GM23248 (cell line): ENCODE measurements around the gene ANKS6. TPM values are rescaled to one million over a fixed set of nuclear protein-coding genes. Genes with fewer than 3 reads are reported as not detected.

Source experiments
- DNase-seq: peaks from one replicate; pipeline ENCODE4 v3.0.0-alpha.2; 2015
- H2AFZ ChIP-seq: fragments of 200-600 bp; sonication (generic); 2 replicates; pipeline ENCODE4 v1.6.1; 2016; ENCODE audit warnings: antibody characterized with exemption
- H3F3A ChIP-seq: fragments of 200-600 bp; sonication (generic); 2 replicates; pipeline ENCODE4 v1.6.1; 2016; ENCODE audit warnings: mild to moderate bottlenecking, antibody characterized with exemption, mixed run types; ENCODE audit not compliant: insufficient read depth
- H3K27ac ChIP-seq: fragments of 200-600 bp; sonication (generic); 2 replicates; pipeline ENCODE4 v1.5.1; 2016; ENCODE audit warnings: mild to moderate bottlenecking
- H3K27me3 ChIP-seq: fragments of 200-600 bp; sonication (generic); replicated peaks from 2 replicates; pipeline ENCODE4 v1.6.1; 2016; ENCODE audit warnings: mild to moderate bottlenecking; ENCODE audit not compliant: insufficient read depth
- H3K36me3 ChIP-seq: fragments of 200-600 bp; sonication (generic); 2 replicates; pipeline ENCODE4 v1.6.1; 2016; ENCODE audit warnings: low read depth, mild to moderate bottlenecking
- H3K4me1 ChIP-seq: fragments of 200-600 bp; sonication (generic); 2 replicates; pipeline ENCODE4 v1.6.1; 2016; ENCODE audit warnings: mild to moderate bottlenecking; ENCODE audit not compliant: insufficient read depth
- H3K4me2 ChIP-seq: fragments of 200-600 bp; sonication (generic); one replicate; pipeline ENCODE4 v1.6.1; 2016; ENCODE audit warnings: mild to moderate bottlenecking; ENCODE audit not compliant: unreplicated experiment
- H3K4me3 ChIP-seq: fragments of 200-600 bp; sonication (generic); 2 replicates; pipeline ENCODE4 v1.5.1; 2016; ENCODE audit warnings: mild to moderate bottlenecking
- H3K79me2 ChIP-seq: fragments of 200-600 bp; sonication (generic); 2 replicates; pipeline ENCODE4 v1.6.1; 2016; ENCODE audit warnings: mild to moderate bottlenecking; ENCODE audit not compliant: insufficient read depth
- H3K9ac ChIP-seq: fragments of 200-600 bp; sonication (generic); 2 replicates; pipeline ENCODE4 v1.6.1; 2016; ENCODE audit warnings: mild to moderate bottlenecking
- H3K9me2 ChIP-seq: fragments of 200-600 bp; sonication (generic); 2 replicates; pipeline ENCODE4 v1.6.1; 2016; ENCODE audit warnings: mixed run types, mild to moderate bottlenecking, moderate library complexity; ENCODE audit not compliant: insufficient read depth
- H3K9me3 ChIP-seq: fragments of 200-600 bp; sonication (generic); one replicate; pipeline ENCODE4 v1.6.1; 2017; ENCODE audit warnings: low read depth
- H4K20me1 ChIP-seq: fragments of 200-600 bp; sonication (generic); 2 replicates; pipeline ENCODE4 v1.6.0; 2016; ENCODE audit not compliant: insufficient read depth
- EZH2 ChIP-seq: fragments of 200-600 bp; sonication (generic); IDR thresholded peaks from 2 replicates; pipeline ENCODE4 v1.6.1; 2018; ENCODE audit warnings: antibody characterized with exemption, mild to moderate bottlenecking; ENCODE audit not compliant: insufficient read depth, poor library complexity, severe bottlenecking
- EZH2phosphoT487 ChIP-seq: fragments of 200-600 bp; sonication (generic); IDR thresholded peaks from 2 replicates; pipeline ENCODE4 v1.6.1; 2018; ENCODE audit warnings: antibody characterized with exemption, moderate library complexity, mild to moderate bottlenecking, low read depth; ENCODE audit not compliant: insufficient read depth
- WGBS, 2 experiments: methylation state at CpG; one replicate each; pipeline ENCODE4 v1.1.6; 2015 to 2017; ENCODE audit warnings: low lambda C conversion rate in 2 of 2, low coverage in 1 of 2; ENCODE audit errors: missing lambda C conversion rate in 2 of 2; 5-methylcytosine and 5-hydroxymethylcytosine counted together
- in situ Hi-C: fragments of 300-500 bp; cut with MboI; formaldehyde crosslinking; loops from 2 replicates; pipeline ENCODE4 v1.15.0; 2020
- polyA plus RNA-seq: library from polyadenylated mRNA; unstranded; fragments of >200 nt; fragmentation: Nextera tagmentation; extraction: Ambion mirVana; gene quantifications from 2 replicates; pipeline ENCODE4 v1.2.1, GENCODE V29; 2016
- total RNA-seq: library from RNA; depleted of rRNA; stranded (reverse); fragments of >200 nt; shearing (Covaris generic); gene quantifications from 2 replicates; pipeline ENCODE4 v1.2.3, GENCODE V29; 2014

The ANKS6 gene
- total and polyA plus RNA-seq, 2 experiments from 2014 or later: 7.1 to 26.4 TPM

GRCh38 chr9:98808411-98808815, 12.1 kb upstream of the ANKS6 start:
- Histone ChIP-seq H3K9me3 (no peaks in the 10 kb centered on the region), H3K9ac (peak overlapping the region; percentile 54), H3F3A (peaks cover 38% of the 10 kb centered on the region), H3K36me3 (no peaks in the 10 kb centered on the region), H3K4me2 (peak overlapping the region; percentile 92), H3K27ac (no peak overlapping the region), H4K20me1 (no peaks in the 10 kb centered on the region), H3K79me2 (no peaks in the 10 kb centered on the region), H3K9me2 (no peaks in the 10 kb centered on the region), H2AFZ (peak overlapping the region; percentile 78), H3K4me3 (peak overlapping the region; percentile 78), H3K4me1 (peaks cover 25% of the 10 kb centered on the region), H3K27me3 (no peaks in the 10 kb centered on the region)
- in situ Hi-C loops: no loop called here
- TF ChIP-seq EZH2phosphoT487 (no peak), EZH2 (no peak)
- WGBS, 2 experiments: 29 to 41% methylated on average over 15 to 17 of the region's 17 CpGs
- peak; percentile 13 for DNase-seq

GRCh38 chr9:98807814-98808195, 11.4 kb upstream of the ANKS6 start:
- Histone ChIP-seq H3F3A (peaks cover 38% of the 10 kb centered on the region), H2AFZ (peak overlapping the region; percentile 78), H3K27ac (no peak overlapping the region), H3K9ac (peak overlapping the region; percentile 54), H4K20me1 (no peaks in the 10 kb centered on the region), H3K36me3 (no peaks in the 10 kb centered on the region), H3K27me3 (no peaks in the 10 kb centered on the region), H3K4me3 (peak overlapping the region; percentile 78), H3K9me3 (no peaks in the 10 kb centered on the region), H3K4me1 (peaks cover 25% of the 10 kb centered on the region), H3K9me2 (no peaks in the 10 kb centered on the region), H3K79me2 (no peaks in the 10 kb centered on the region), H3K4me2 (peak overlapping the region; percentile 92)
- 0 to 1% methylated on average over 16 to 37 of the region's 46 CpGs for WGBS, 2 experiments
- peak; percentile 55 for DNase-seq
- TF ChIP-seq EZH2: no peak
- TF ChIP-seq EZH2phosphoT487: no peak
- in situ Hi-C loops: no loop called here

- no peaks in the 10 kb centered on the region for H3K9me3 ChIP-seq
- no peak for TF ChIP-seq EZH2phosphoT487
- DNase-seq: peak; percentile 61
- in situ Hi-C loops: no loop called here
- H3K36me3 ChIP-seq: no peaks in the 10 kb centered on the region
- peak within 1 kb of the TSS; percentile 5; the same call in 1 of the 2 replicates for H3K27ac ChIP-seq
- peaks cover 25% of the 10 kb centered on the region for H3K4me1 ChIP-seq
- WGBS, 2 experiments: 9 to 21% methylated on average over 15 to 36 of the region's 51 CpGs
- no peaks in the 10 kb centered on the region for H3K9me2 ChIP-seq
- no peaks in the 10 kb centered on the region for H4K20me1 ChIP-seq
- H3K9ac ChIP-seq: peak within 1 kb of the TSS; percentile 54
- H3K79me2 ChIP-seq: no peaks in the 10 kb centered on the region
- H3K4me3 ChIP-seq: peak within 1 kb of the TSS; percentile 78
- H3K4me2 ChIP-seq: peak within 1 kb of the TSS; percentile 92
- peaks cover 38% of the 10 kb centered on the region for H3F3A ChIP-seq
- H2AFZ ChIP-seq: peak within 1 kb of the TSS; percentile 78
- no peaks in the 10 kb centered on the region for H3K27me3 ChIP-seq
These were observed 10.9 kb upstream of the ANKS6 start, which contains the start of gene GALNT12 for GRCh38 chr9:98807070-98807813. Gene GALNT12, plus strand, starts transcription at chr9:98807670. Its CDS starts 29 bp downstream, at chr9:98807699.

DNA sequence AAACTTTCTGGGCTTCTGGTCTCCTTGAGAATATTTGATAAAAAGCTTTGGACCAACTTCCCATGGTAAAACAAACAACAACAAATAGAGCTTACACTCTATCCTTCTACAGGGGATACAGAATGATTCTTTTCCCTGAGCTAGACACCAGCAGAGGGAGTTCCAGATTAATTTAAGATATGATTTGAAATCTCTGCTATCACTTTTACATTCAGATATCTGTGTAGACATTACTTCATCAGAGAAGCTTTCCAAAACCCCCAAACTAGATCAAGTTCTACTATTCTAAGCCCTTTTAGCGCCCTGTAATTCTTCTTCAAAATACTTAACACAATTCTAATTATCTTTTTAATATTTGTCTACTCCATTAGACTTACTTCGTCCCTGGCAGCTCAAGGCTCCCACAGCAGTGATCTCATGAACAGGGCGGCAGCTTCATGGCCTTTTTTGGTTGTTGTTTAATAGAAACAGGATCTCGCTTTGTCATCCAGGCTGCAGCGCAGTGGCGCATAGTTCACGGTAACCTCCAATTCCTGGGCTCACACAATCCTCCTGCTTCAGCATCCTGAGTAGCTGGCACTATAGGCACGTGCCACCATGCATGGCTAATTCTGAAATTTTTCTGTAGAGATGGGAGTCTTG, 10.2 kb upstream of the ANKS6 start:
- peak; percentile 80 for DNase-seq
- in situ Hi-C loops: no loop called here
- Histone ChIP-seq H4K20me1 (no peaks in the 10 kb centered on the region), H3K9me3 (no peaks in the 10 kb centered on the region), H3K27ac (peak overlapping the region; percentile 5; the same call in 1 of the 2 replicates), H3K36me3 (no peaks in the 10 kb centered on the region), H3K4me1 (peaks cover 29% of the 10 kb centered on the region), H2AFZ (peak overlapping the region; percentile 61), H3K4me3 (peak overlapping the region; percentile 78; the same call in 1 of the 2 replicates), H3K9ac (no peak overlapping the region), H3K9me2 (no peaks in the 10 kb centered on the region), H3K27me3 (no peaks in the 10 kb centered on the region), H3K79me2 (no peaks in the 10 kb centered on the region), H3F3A (peaks cover 38% of the 10 kb centered on the region), H3K4me2 (peak overlapping the region; percentile 44)
- 7 to 11% methylated on average over 8 of the region's 8 CpGs for WGBS, 2 experiments
- no peak for TF ChIP-seq EZH2
